HepG2 (cell line): ENCODE measurements around the gene TRIP6. TPM values are rescaled to one million over a fixed set of nuclear protein-coding genes. Genes with fewer than 3 reads are reported as not detected.

Source experiments
- BHLHE40 ChIP-seq: IDR thresholded peaks from 2 replicates; pipeline ENCODE4 v1.6.1; 2011; ENCODE audit warnings: low read length, improper control_type of control experiment
- HNRNPLL ChIP-seq: fragments of 200-400 bp; formaldehyde crosslinking; IDR thresholded peaks from 2 replicates; pipeline ENCODE4 v1.6.1; 2017; ENCODE audit warnings: mild to moderate bottlenecking, low read depth, low read length; ENCODE audit not compliant: poor library complexity, severe bottlenecking
- IRX3 ChIP-seq: sonication (generic); formaldehyde crosslinking; IDR thresholded peaks from 2 replicates; pipeline ENCODE4 v1.8.1; 2023; ENCODE audit warnings: mild to moderate bottlenecking, low read depth, missing genetic modification reagents, borderline replicate concordance
- MYC ChIP-seq: sonication (generic); formaldehyde crosslinking; IDR thresholded peaks from 2 replicates; pipeline ENCODE4 v1.9.0; 2021; ENCODE audit warnings: missing genetic modification reagents, borderline replicate concordance
- NCOA5 ChIP-seq: sonication (generic); formaldehyde crosslinking; IDR thresholded peaks from 2 replicates; pipeline ENCODE4 v1.4.0; 2020; ENCODE audit warnings: missing genetic modification reagents
- NFE2L1 ChIP-seq: sonication (generic); formaldehyde crosslinking; IDR thresholded peaks from 2 replicates; pipeline ENCODE4 v1.4.0; 2020; ENCODE audit warnings: missing genetic modification reagents, mild to moderate bottlenecking, borderline replicate concordance
- NFYC ChIP-seq: IDR thresholded peaks from 2 replicates; pipeline ENCODE4 v1.6.1; 2016; ENCODE audit warnings: missing genetic modification reagents, missing compliant biosample characterization
- NR2F6 ChIP-seq, 2 experiments: IDR thresholded peaks; 2 replicates each; pipeline ENCODE4 v1.6.1; 2016; ENCODE audit warnings: antibody characterized with exemption in 1 of 2, mild to moderate bottlenecking in 1 of 2
- PHF20 ChIP-seq: sonication (generic); formaldehyde crosslinking; IDR thresholded peaks from 2 replicates; pipeline ENCODE4 v1.5.0; 2020; ENCODE audit warnings: mild to moderate bottlenecking, missing genetic modification reagents
- POLR2A ChIP-seq, 2 experiments: IDR thresholded peaks; 2 replicates each; pipeline ENCODE4 v1.6.1; 2011; ENCODE audit warnings: low read depth in 2 of 2, low read length in 2 of 2, mild to moderate bottlenecking in 1 of 2, moderate library complexity in 1 of 2; ENCODE audit not compliant: insufficient read depth in 1 of 2
- SOX6 ChIP-seq, 2 experiments: fragments of 450-650 bp in 1 of 2; sonication (generic) in 1 of 2; formaldehyde crosslinking in 1 of 2; IDR thresholded peaks; 2 replicates each; pipeline versions ENCODE4 v1.4.0 to v1.6.1; 2017 to 2020; ENCODE audit warnings: antibody characterized with exemption in 1 of 2, mild to moderate bottlenecking in 1 of 2, missing genetic modification reagents in 1 of 2
- TBL1XR1 ChIP-seq: fragments of 150-350 bp; IDR thresholded peaks from 2 replicates; pipeline ENCODE4 v1.6.1; 2014; ENCODE audit warnings: borderline replicate concordance, low read length; ENCODE audit not compliant: partially characterized antibody
- TP53 ChIP-seq: sonication (generic); formaldehyde crosslinking; conservative IDR thresholded peaks from 2 replicates; pipeline ENCODE4 v1.4.0; 2020; ENCODE audit warnings: missing genetic modification reagents
- YEATS2 ChIP-seq: sonication (generic); formaldehyde crosslinking; IDR thresholded peaks from 2 replicates; pipeline ENCODE4 v1.4.0; 2020; ENCODE audit warnings: missing genetic modification reagents, borderline replicate concordance
- ZBTB20 ChIP-seq: sonication (generic); formaldehyde crosslinking; IDR thresholded peaks from 2 replicates; pipeline ENCODE4 v1.8.1; 2023; ENCODE audit warnings: missing genetic modification reagents, low read depth, mild to moderate bottlenecking, borderline replicate concordance
- ZC3H4 ChIP-seq: sonication (generic); formaldehyde crosslinking; IDR thresholded peaks from 2 replicates; pipeline ENCODE4 v1.4.0; 2020; ENCODE audit warnings: missing genetic modification reagents, borderline replicate concordance
- ZFY ChIP-seq: sonication (generic); formaldehyde crosslinking; IDR thresholded peaks from 2 replicates; pipeline ENCODE4 v1.4.0; 2020; ENCODE audit warnings: missing genetic modification reagents
- ZKSCAN5 ChIP-seq: sonication (generic); formaldehyde crosslinking; IDR thresholded peaks from 2 replicates; pipeline ENCODE4 v1.5.1; 2020; ENCODE audit warnings: mild to moderate bottlenecking, missing genetic modification reagents
- ZNF12 ChIP-seq: sonication (generic); formaldehyde crosslinking; IDR thresholded peaks from 2 replicates; pipeline ENCODE4 v1.5.0; 2020; ENCODE audit warnings: missing genetic modification reagents
- ZNF17 ChIP-seq: sonication (generic); formaldehyde crosslinking; IDR thresholded peaks from 2 replicates; pipeline ENCODE4 v1.5.0; 2020; ENCODE audit warnings: mild to moderate bottlenecking, missing genetic modification reagents
- ZNF20 ChIP-seq: sonication (generic); formaldehyde crosslinking; IDR thresholded peaks from 2 replicates; pipeline ENCODE4 v1.4.0; 2020; ENCODE audit warnings: mild to moderate bottlenecking, moderate library complexity, missing genetic modification reagents
- ZNF616 ChIP-seq: sonication (generic); formaldehyde crosslinking; IDR thresholded peaks from 2 replicates; pipeline ENCODE4 v1.5.0; 2020; ENCODE audit warnings: low read depth, mild to moderate bottlenecking, missing genetic modification reagents
- ZNF746 ChIP-seq: sonication (generic); formaldehyde crosslinking; IDR thresholded peaks from 2 replicates; pipeline ENCODE4 v1.8.0; 2022; ENCODE audit warnings: mild to moderate bottlenecking, missing genetic modification reagents
- ZNF816 ChIP-seq: sonication (generic); formaldehyde crosslinking; IDR thresholded peaks from 2 replicates; pipeline ENCODE4 v1.8.0; 2022; ENCODE audit warnings: missing genetic modification reagents, mild to moderate bottlenecking, borderline replicate concordance
- ZSCAN30 ChIP-seq: sonication (generic); formaldehyde crosslinking; IDR thresholded peaks from 2 replicates; pipeline ENCODE4 v1.5.0; 2020; ENCODE audit warnings: mild to moderate bottlenecking, missing genetic modification reagents
- polyA plus RNA-seq, 8 experiments: library from polyadenylated mRNA; depleted of rRNA in 3 of 8; stranded (reverse) in 7 of 8; unstranded in 1 of 8; fragments of >200 nt; fragmentation: Illumina TruSeq in 4 of 8; extraction: Trizol in 4 of 8; gene quantifications; 2 replicates each; pipeline versions ENCODE4 v1.2.1 to v1.2.3, GENCODE V29; 2011 to 2016; ENCODE audit warnings: low read depth in 4 of 8, missing spikeins in 1 of 8, mixed read lengths in 1 of 8; ENCODE audit not compliant: insufficient read depth in 1 of 8
- total RNA-seq, 5 experiments: library from RNA; depleted of rRNA; stranded (reverse); fragments of >200 nt; fragmentation: Illumina TruSeq; extraction: Trizol; gene quantifications; 2 replicates each; pipeline ENCODE4 v1.2.3, GENCODE V29; 2016; ENCODE audit warnings: low read depth in 1 of 5
- TF ChIP-seq, protein P1 (sequence below): sonication (generic); formaldehyde crosslinking; IDR thresholded peaks from 2 replicates; pipeline ENCODE4 v1.5.1; 2020; ENCODE audit warnings: missing genetic modification reagents, mild to moderate bottlenecking, borderline replicate concordance
- TF ChIP-seq, protein P2 (sequence below): sonication (generic); formaldehyde crosslinking; IDR thresholded peaks from 2 replicates; pipeline ENCODE4 v1.5.0; 2020; ENCODE audit warnings: missing genetic modification reagents, mild to moderate bottlenecking, borderline replicate concordance

The TRIP6 gene
- total and polyA plus RNA-seq, 2 of the 13 experiments (the other 11 are each of a cell fraction or from before 2014, with no cell fraction given): 0.34 to 0.38 TPM

- peak; percentile 58; the same call in 1 of the 2 replicates for TF ChIP-seq MYC (CRISPR knock-in tag)
- TF ChIP-seq ZNF17 (CRISPR knock-in tag): no peak
- no peak for TF ChIP-seq NCOA5 (CRISPR knock-in tag)
- TF ChIP-seq, protein P1, sequence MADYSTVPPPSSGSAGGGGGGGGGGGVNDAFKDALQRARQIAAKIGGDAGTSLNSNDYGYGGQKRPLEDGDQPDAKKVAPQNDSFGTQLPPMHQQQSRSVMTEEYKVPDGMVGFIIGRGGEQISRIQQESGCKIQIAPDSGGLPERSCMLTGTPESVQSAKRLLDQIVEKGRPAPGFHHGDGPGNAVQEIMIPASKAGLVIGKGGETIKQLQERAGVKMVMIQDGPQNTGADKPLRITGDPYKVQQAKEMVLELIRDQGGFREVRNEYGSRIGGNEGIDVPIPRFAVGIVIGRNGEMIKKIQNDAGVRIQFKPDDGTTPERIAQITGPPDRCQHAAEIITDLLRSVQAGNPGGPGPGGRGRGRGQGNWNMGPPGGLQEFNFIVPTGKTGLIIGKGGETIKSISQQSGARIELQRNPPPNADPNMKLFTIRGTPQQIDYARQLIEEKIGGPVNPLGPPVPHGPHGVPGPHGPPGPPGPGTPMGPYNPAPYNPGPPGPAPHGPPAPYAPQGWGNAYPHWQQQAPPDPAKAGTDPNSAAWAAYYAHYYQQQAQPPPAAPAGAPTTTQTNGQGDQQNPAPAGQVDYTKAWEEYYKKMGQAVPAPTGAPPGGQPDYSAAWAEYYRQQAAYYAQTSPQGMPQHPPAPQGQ (CRISPR knock-in tag): no peak
- TF ChIP-seq TP53 (CRISPR knock-in tag): no peak
- no peak for TF ChIP-seq ZKSCAN5 (CRISPR knock-in tag)
- TF ChIP-seq ZNF746: no peak
- TF ChIP-seq ZNF20 (CRISPR knock-in tag): no peak
- peak; percentile 68; the same call in 1 of the 2 replicates for TF ChIP-seq ZBTB20
- TF ChIP-seq ZNF12 (CRISPR knock-in tag): peak; percentile 21; the same call in 1 of the 2 replicates
- peak; percentile 27; the same call in 1 of the 2 replicates for TF ChIP-seq NFYC (CRISPR knock-in tag)
- no peak for TF ChIP-seq ZC3H4
- TF ChIP-seq, protein P2, sequence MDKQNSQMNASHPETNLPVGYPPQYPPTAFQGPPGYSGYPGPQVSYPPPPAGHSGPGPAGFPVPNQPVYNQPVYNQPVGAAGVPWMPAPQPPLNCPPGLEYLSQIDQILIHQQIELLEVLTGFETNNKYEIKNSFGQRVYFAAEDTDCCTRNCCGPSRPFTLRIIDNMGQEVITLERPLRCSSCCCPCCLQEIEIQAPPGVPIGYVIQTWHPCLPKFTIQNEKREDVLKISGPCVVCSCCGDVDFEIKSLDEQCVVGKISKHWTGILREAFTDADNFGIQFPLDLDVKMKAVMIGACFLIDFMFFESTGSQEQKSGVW (CRISPR knock-in tag): no peak; the same call in 1 of the 2 replicates
- TF ChIP-seq SOX6 (IDR thresholded peaks at IDR 0.05): no peak
- TF ChIP-seq SOX6 (CRISPR knock-in tag; IDR thresholded peaks at IDR 0.05): peak; percentile 66; the same call in 1 of the 2 replicates
- no peak; the same call in 1 of the 2 replicates for TF ChIP-seq IRX3 (CRISPR knock-in tag)
- peak; percentile 97 for TF ChIP-seq PHF20 (CRISPR knock-in tag)
- TF ChIP-seq NR2F6 (IDR thresholded peaks at IDR 0.05): peak; percentile 14; the same call in 1 of the 2 replicates
- TF ChIP-seq NR2F6 (CRISPR knock-in tag; IDR thresholded peaks at IDR 0.05): peak; percentile 70
- TF ChIP-seq ZSCAN30: no peak
- TF ChIP-seq YEATS2 (CRISPR knock-in tag): peak; percentile 100
- TF ChIP-seq BHLHE40: no peak
- no peak for TF ChIP-seq TBL1XR1
- no peak for TF ChIP-seq ZNF816 (CRISPR knock-in tag)
- peak; percentile 95 for TF ChIP-seq ZFY (CRISPR knock-in tag)
- TF ChIP-seq ZNF616 (CRISPR knock-in tag): peak; percentile 33; the same call in 1 of the 2 replicates
- TF ChIP-seq POLR2A (IDR thresholded peaks at IDR 0.05; ENCODE audit: insufficient read depth in 1 of 2, low read depth in 2 of 2, low read length in 2 of 2): peak; percentile 91 to 98
- peak; percentile 88 for TF ChIP-seq HNRNPLL
- no peak for TF ChIP-seq NFE2L1
These were observed 7.6 kb downstream of the TRIP6 start, which contains the start of gene SRRT (continued) for GRCh38 chr7:100874577-100875355.
